Thyroid gland (tissue), 4 donors: ENCODE results near the gene MECR.

Experiments used
- CTCF ChIP-seq, 6 experiments: fragments of 200-600 bp in 3 of 6; fragments of 450-650 bp in 3 of 6; sonication (generic) in 3 of 6; IDR thresholded peaks; one replicate each; pipeline ENCODE4 v1.5.1; 2016 to 2019; ENCODE audit warnings: antibody characterized with exemption in 6 of 6, mild to moderate bottlenecking in 2 of 6, inconsistent platforms in 1 of 6, moderate library complexity in 1 of 6
- POLR2A ChIP-seq, 2 donors: fragments of 450-650 bp; IDR thresholded peaks; one replicate each; pipeline ENCODE4 v1.6.1; 2017; ENCODE audit warnings: antibody characterized with exemption in 2 of 2, mild to moderate bottlenecking in 2 of 2, moderate library complexity in 1 of 2

GRCh38 chr1:29240400-29240837, 9.7 kb upstream of the MECR start:
- TF ChIP-seq CTCF (IDR thresholded peaks at IDR 0.05), result no peak
- no peak for TF ChIP-seq POLR2A (IDR thresholded peaks at IDR 0.05)
